ENCODE measurements around the gene NINL. TPM values are rescaled to one million over a fixed set of nuclear protein-coding genes. Genes with fewer than 3 reads are reported as not detected.
A peak's percentile ranks its signal among the peaks of the same experiment; 100 is the strongest.
"Not testable (repeated sequence)": the region's sequence is repeated elsewhere in the genome, so short reads cannot be mapped to it uniquely, and the experiment has no call there.

Gene NINL
- total RNA-seq, 1 experiment from 2014 or later, result 20.8 TPM

DNA sequence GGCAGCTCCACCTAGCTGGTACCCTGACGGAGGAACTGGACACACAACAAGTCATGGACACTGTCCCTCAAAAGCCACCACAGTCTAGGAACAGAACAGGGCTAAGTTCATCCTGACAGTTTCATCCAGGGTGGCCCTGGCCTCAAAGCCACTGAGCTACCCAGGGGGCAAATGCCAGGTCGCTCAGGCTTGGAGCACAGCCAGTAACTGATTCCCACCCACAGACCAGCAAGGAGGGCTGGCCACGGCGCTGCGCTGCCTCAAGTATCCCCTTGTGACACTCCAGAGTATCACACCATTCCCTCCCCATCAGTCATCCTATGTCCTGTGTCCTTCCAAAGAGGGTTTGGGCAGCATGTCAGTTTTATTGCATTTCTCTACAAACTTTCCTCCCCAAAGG is 105.7 kb downstream of the NINL start:
- peak; percentile 28 for DNase-seq (ENCODE audit: low spot score)
- in situ Hi-C loops (cut with HindIII; ENCODE audit: low sequenced_read_pairs), result no loop called here

DNA sequence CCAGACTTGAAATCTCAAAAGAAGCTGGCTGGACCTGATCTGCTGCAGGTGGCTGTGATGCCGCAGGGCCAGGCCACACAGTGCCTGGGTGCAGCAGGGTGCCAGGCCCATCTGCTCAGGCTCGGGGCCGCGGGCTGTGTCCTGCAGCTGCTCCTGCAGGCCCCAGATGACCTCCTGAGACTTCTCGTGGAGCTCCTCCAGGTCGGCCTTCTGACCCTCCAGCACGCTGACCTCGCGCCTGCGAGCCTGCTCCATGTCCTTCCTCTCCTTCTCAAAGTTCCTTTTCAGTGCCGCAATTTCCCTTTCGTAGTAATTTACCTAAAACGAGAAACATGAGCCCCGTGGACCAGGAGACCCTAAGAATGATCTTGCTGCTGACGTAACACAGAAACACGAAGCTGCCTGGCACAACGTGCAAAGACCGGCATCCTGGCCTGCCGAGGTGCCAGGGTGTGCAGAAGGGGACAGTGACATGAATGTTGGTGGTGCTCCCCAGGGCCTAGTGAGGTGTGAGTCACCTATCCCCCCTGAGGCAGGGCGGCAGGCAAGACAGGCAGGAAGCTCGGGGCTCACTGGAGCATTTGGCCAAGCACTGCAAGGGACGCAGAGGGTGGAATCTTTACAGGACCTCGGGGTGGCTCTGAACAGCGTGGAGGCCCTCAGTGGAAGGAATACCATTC is 106.3 kb downstream of the NINL start:
- no peak for DNase-seq (ENCODE audit: low spot score)
- in situ Hi-C loops (cut with HindIII; ENCODE audit: low sequenced_read_pairs), result no loop called here

DNA sequence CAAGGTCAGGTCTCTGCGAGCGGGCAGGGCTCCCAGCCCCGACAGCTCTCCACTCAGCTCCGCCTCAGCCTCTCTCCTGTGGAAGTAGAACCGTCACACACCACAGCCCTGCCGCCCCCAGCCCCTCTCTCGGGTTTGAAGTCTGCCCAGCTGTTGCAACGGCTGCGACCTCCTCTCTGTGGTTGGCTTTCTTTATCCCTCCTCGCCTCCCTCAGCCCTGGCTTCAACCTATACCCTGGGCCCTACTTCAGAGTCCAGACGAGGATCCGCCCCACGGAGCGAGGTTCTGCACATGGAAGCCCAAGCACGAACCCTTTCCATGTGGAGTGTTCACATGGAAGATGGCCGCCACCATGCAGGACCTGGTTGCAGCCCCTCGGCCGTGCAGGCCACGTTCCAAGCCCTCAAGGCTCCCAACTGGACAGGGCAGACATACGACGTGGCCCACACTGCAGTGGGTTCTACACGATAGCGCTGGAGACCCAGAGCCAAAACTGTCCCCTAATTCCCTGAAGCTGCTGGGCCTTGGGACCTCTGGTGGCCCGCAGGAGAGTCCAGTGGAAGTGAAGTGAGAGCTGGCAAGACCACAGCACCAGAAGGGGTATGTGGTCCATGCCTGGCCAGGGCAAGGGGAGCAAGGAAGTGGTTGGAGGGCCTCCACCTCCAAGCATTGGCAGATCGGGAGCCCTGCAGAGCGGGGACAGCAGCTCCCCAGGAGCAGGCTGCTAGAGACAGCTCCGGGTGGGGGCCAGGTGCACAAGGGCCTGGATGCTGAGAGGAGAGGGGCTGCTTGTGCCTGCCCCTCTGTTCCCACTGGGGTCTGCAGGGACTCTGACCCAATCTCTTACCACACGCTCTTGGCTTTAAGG is 108.1 kb downstream of the NINL start:
- no peak for DNase-seq (ENCODE audit: low spot score)
- in situ Hi-C loops (cut with HindIII; ENCODE audit: low sequenced_read_pairs), result no loop called here

DNA sequence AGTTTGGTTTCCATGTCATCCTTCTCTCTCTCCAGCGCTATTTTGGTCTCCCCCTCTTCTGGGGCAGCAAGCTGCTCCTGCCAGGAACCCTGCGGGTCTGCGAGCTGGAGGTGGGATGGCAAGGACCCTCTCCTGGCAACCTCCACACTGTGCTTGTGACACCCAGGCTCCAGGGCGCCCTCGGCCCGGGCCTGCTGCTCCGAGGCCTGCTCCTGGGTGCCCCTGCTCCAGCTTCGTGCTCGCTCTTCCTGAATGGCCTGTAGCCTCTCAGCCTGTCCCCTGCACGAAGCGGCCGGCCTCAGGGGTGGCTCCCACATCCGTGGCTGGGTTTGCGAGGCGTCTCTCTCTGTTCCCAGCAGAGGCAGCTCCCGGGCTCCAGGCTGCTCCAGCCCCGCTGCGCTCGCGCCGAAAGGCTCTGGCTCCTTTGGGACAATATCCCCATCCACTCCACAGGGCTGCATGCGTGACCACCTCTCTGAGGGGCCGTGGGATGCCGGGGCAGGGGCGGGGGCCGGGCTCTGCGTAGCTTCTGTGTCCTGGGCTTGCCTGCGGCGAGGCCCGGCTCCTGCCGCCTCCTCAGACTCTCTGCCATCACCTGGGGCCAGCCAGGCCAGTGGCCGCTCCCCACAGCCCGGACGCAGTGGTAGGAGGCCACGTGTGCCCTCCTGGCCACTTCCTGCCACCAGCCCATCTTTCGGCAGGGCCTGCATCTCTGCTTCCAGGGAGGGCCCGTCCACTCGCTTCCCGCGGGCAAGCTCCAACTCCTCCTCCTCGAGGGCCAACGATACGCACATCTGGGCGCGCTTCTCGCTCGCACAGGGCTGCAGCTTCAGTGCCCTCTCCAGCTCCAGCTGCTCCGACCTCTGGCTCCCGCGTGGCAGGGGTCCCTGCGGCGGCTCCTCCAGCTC is 109.0 kb downstream of the NINL start:
- in situ Hi-C loops (cut with HindIII; ENCODE audit: low sequenced_read_pairs), result no loop called here
- no peak for DNase-seq (ENCODE audit: low spot score)

DNA sequence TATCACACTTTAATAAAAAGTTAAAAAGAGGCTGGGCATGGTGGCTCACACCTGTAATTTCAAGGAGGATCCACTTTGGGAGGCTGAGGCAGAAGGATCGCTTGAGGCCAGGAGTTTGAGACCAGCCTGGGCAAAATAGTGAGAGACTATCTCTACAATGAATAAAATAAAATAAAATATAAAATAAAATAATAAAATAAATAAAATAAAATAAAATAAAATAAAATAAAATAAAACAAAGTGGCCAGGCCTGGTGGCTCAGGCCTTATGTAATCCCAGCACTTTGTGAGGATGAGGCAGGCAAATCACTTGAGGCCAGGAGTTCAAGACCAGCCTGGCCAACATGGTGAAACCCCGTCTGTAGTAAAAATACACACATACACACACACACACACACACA is 112.0 kb downstream of the NINL start:
- in situ Hi-C loops (cut with HindIII; ENCODE audit: low sequenced_read_pairs); DNase-seq (ENCODE audit: low spot score): not testable (repeated sequence)

DNA sequence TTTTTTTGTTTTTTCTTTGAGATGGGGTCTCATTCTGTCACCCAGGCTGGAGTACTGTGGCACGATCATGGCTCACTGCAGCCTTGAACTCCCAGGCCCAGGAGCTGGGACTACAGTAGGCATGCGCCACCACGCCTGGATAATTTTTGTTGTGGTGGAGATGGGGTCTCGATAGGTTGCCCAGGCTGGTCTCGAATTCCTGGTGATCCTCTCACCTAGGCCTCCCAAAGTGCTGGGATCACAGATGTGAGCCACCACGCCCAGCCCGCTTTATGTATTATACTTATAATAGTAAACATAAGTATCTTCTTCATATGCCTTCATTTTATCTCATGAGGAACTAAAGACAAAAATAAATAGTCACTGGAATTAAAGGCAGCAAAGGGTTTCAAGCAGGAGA is 114.3 kb downstream of the NINL start:
- no peak for DNase-seq (ENCODE audit: low spot score)
- in situ Hi-C loops (cut with HindIII; ENCODE audit: low sequenced_read_pairs), result no loop called here

DNA sequence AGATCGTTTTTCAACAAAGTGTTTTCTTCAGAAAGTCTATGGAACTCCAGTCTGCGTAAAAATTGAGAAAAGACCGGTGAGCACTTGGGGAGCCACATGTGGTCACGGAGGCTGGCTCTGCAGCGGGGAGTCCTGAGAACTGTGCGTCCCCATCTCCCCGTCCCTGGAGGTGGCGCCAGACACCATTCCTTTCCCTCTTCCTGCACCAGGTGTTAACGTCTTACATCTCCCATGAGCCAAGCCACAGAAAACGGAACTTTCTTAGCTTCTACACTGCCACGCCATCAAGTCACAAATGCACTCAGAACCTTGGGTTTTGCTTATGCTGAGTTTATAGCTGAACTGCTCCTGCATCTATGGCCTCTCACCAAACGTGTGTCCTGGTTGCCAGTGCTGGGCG is 115.3 kb downstream of the NINL start:
- in situ Hi-C loops (cut with HindIII; ENCODE audit: low sequenced_read_pairs), result no loop called here
- DNase-seq (ENCODE audit: low spot score), result peak; percentile 29

DNA sequence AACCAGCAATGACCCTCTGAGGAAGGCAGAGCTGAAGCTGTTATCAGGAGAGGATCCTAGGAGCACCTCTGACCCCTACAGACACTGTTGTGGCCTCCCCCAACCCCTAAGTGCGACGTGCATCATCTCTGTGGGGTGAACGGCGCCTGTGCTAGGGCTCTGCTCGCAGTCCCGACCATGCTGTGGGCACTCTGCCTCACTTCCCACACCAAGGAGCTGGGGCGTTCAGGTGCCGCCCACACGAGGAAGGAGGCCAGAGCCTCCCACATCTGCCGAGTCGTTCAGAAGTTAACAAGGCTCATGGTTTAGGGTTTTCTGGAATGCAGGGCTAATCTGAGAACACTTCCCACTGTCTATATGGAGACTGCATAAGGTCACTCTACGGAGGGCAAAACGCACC is 115.8 kb downstream of the NINL start:
- DNase-seq (ENCODE audit: low spot score), result no peak
- in situ Hi-C loops (cut with HindIII; ENCODE audit: low sequenced_read_pairs), result no loop called here

DNA sequence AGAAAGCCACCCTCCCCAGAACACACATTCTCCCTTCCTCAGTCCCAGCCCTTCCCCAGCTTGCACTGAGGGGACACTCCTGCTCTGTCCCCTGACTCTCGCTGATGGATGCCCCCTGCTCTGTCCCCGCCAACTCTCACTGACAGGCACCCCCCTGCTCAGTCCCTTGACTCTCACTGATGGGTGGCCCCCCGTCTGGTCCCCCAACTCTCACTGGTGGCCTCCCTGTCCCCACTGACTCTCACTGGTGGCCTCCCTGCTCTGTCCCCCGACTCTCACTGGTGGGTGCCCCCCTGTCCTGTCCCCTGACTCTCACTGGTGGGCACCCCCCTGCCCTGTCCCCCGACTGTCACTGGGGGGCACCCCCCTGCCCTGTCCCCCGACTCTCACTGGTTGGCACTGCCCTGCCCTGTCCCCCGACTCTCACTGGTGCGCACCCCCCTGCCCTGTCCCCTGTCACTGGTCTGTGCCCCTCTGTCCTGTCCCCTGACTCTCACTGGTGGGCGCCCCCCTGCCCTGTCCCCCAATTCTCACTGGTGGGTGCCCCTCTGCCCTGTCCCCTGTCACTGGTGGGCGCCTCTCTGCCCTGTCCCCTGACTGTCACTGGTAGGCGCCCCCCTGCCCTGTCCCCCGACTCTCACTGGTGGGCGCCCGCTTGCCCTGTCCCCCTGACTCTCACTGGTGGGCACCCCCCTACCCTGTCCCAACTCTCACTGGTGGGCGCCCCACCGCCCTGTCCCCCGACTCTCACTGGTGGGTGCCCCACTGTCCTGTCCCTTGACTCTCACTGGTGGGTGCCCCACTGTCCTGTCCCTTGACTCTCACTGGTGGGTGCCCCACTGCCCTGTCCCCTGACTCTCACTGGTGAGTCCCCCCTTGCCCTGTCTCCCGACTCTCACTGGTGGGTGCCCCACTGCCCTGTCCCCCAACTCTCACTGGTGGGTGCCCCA is 116.9 kb downstream of the NINL start:
- in situ Hi-C loops (cut with HindIII; ENCODE audit: low sequenced_read_pairs), result no loop called here
- no peak for DNase-seq (ENCODE audit: low spot score)

DNA sequence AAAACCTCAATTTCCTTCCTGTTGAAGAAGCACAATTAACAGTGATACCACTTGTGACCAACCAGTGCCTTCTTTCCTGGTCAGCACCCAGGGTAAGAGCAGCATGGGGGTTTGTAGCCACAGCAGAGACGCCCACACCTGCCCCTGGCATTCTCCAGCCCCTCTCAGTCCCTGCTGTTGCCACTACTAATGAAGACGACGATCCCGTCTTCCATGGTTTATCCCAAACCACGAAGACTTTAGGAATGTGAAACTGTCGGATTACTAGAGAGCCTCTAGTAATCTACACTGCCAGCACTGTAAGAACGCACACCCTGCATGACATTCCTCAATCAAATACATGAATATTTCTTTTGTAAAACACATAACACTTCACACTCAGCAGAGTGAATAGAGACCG is 117.9 kb downstream of the NINL start:
- in situ Hi-C loops (cut with HindIII; ENCODE audit: low sequenced_read_pairs), result no loop called here

DNA sequence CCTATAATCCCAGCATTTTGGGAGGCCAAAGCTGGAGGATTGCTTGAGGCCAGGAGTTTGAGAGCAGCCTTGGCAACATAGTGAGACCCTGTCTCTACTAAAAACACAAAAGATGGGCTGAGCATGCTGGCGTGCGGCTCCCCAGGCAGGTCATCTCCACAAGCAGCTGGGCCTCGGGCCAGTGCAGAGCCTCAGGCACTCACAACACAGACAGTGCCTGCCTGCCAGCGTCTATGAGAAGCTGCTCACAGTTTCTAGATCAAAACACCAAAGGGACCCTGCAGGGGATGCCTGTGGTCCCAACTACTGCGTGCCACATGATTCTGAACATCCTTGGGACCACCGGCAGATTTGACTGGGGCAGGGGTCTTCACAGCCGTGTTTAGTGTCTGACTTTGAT is 118.5 kb downstream of the NINL start:
- no peak for DNase-seq (ENCODE audit: low spot score)
- in situ Hi-C loops (cut with HindIII; ENCODE audit: low sequenced_read_pairs), result no loop called here

More for the DNA sequence above, 117.9 kb downstream of the NINL start:
- DNase-seq (ENCODE audit: low spot score), result no peak

DNA sequence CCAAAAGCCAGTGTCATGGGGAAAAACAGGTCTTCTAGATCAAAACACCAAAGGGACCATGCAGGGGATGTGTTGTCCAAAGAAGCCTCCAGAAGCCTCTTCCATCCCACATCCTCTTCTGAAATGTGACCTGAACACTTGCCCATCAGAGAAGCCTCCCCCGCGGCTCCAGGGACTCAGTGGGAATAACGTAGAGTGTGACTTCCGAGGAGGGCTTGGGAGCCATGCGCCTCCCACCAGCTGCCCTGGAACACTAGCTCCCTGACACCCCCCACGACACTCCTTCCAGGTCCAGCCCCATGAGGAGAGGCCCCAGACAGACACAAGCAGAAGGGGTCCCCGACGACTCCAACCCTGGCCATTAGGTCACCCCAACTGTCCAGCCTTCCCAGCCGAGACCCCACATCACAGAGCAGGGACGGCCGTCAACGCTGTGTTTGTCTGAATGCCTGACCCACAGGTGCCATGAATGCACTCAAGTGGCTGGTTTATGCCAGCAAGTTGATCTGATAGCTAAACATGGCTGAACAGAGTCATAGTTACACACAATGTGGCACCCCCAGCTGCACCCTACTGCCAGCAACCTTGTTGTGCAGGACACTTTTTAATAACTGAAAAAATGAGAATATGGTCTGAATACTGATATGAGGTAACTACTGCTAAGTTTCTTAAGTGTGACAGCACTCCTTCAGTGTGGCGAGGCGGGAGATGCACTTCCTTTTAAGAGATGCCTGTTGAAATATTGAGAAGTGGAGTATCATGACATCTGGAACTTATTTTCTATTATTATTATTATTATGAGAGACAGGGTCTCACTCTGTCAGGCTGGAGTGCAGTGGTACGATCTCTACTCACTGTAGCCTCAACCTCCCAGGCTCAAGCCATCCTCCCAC is 119.8 kb downstream of the NINL start:
- DNase-seq (ENCODE audit: low spot score), result no peak
- in situ Hi-C loops (cut with HindIII; ENCODE audit: low sequenced_read_pairs), result no loop called here

DNA sequence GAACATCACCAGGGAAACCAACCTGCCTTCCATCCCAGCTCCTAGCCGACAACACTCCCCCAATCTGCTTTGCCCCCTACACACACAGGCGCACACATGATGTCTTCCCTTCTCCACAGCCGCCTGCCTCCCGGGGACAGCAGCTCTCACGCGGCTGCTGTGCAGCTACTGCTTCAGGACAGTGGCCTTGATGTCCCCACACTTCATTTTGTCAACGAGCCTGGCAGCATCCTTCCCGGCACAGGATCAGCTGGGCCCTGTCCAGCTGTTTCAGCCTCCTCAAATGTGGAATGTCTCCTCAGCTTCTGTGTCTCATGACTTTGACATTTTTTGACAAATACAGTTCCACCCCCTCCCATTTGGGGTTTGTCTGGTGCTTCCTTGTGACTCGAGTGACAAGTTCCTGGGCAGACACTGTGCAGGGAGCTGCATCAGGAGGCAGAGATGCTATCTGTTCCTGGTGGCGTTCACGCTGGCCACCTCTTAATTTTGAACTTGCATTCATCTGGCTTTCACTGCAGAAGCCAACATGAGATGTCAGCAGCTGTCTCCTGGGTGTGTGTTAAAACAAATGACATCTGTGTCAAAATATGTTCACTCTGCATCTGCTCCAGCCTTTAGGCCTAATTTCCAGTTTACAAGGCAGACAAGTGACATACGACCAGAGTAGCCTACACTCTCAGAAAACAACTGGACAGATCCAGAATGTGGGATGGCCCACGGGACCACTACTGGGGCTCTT is 120.7 kb downstream of the NINL start:
- in situ Hi-C loops (cut with HindIII; ENCODE audit: low sequenced_read_pairs), result no loop called here
- DNase-seq (ENCODE audit: low spot score), result no peak

DNA sequence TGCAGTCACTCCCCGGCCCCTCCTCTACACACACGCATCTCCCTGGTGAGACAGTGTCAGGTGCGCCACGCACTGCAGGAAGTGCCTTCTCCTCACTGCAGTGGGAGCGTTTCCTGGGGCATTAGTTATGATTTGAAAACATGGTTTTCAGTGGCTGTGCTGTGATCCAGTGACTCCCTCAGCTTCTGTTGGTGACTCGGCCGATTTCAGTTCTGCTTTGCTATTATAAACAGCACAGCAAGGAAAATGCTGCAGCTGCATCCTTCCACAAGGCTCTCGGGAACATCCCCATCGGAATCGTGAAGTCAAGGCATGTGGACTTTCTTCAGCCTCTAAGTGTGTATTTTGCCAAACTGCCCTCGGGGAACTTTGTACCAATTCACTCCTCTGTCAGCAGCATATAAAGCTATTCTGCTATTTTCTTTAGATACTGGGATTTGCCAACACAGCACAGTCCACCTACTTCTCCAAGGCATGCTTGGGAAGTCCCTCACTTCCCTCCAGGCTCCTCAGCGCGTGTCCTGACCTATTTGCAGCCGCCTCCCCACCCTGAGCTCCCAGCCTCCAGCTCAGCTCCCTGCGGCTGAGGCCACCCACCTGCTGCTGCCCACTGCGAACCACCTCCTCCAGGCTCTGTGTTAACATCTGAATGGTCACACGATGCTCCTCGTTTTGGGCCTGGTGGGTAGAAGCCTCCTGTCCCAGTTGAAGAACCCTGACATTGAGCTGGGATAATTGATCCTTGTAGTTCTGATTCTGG is 123.4 kb downstream of the NINL start:
- no peak for DNase-seq (ENCODE audit: low spot score)
- in situ Hi-C loops (cut with HindIII; ENCODE audit: low sequenced_read_pairs), result no loop called here

DNA sequence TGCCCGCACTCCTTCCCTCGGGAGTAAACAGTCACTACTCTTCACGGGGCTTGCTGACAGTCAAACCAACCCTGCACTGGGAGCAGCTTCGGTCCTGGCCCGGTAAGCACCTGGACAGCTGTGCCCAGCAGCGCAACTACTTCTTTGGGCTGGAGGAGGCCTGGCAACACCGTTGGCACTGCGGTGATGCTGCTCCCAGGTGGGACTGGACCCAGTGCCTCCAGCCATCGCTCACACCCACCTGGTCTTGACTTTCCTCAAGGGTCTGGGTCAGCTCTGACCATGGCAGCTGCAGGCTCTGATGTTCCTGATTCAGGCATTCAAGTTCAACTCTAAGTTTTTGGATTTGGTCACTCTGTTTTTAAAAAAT is 124.1 kb downstream of the NINL start:
- no peak for DNase-seq (ENCODE audit: low spot score)
- in situ Hi-C loops (cut with HindIII; ENCODE audit: low sequenced_read_pairs), result no loop called here

DNA sequence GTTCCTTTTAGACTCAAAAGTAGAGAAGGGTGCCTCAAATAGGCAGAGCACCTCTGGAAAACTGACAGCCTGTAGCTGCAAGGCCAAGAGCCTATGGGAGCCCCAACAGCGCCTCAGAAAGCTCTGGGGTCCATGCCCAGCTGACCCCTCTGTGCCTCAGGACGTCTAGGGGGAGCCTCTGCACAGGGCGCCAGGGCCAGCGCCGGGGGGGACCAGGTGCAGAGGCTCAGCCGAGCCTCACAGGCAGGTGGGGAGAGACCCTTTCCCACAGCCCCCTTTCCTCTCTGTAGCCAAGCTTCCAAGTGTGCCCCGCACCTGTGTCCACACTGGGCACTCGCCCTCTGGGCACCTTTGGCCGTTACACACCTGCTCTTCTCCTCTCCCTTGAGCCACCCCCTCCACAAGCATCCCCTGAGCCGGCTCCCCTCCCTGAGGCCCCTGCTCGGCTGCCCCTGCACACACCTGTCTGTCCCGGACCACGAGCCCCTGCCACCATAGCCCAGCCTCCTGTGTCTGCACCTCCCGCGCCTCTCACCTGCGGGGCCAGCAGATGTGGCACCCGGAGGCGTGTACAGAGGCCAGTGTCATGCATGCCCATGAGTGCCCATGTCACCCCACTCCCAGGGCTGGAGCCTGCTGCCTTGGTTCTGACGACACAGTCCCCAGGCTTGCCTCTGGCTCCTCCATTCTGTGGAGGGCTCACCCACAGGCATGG is 124.6 kb downstream of the NINL start:
- in situ Hi-C loops (cut with HindIII; ENCODE audit: low sequenced_read_pairs), result no loop called here
- DNase-seq (ENCODE audit: low spot score), result no peak

All from G401 (cell line).